GM19372 (cell line): Measurements from ENCODE around the gene NFRKB.

Experiments used
- ATAC-seq: cut with Tn5 transposase; IDR thresholded peaks from one replicate; pipeline ENCODE4 v1.9.1; 2021; ENCODE audit warnings: mild to moderate bottlenecking, low read depth, moderate library complexity; ENCODE audit not compliant: unreplicated experiment

NFRKB gene

GRCh38 chr11:129895126-129896041, at the start of gene NFRKB:
NFRKB (minus strand) TSS chr11:129895578; CDS start chr11:129892849, 2,729 bp downstream.
- peak; percentile 96 for ATAC-seq

- no peak for ATAC-seq
Observed at GRCh38 chr11:129944696-129945095, 49.3 kb upstream of the NFRKB start.

GRCh38 chr11:129943036-129943435, 47.7 kb upstream of the NFRKB start:
- ATAC-seq, result no peak

- no peak for ATAC-seq
Observed at GRCh38 chr11:129939510-129939909, 44.1 kb upstream of the NFRKB start.

- no peak for ATAC-seq
Observed at GRCh38 chr11:129938764-129939163, 43.4 kb upstream of the NFRKB start.

- ATAC-seq, result no peak
Observed at GRCh38 chr11:129937592-129938238, 42.3 kb upstream of the NFRKB start.

- no peak for ATAC-seq
Observed at GRCh38 chr11:129935723-129936122, 40.3 kb upstream of the NFRKB start.

- ATAC-seq, result no peak
Observed at GRCh38 chr11:129933891-129934290, 38.5 kb upstream of the NFRKB start.

GRCh38 chr11:129933262-129933661, 37.9 kb upstream of the NFRKB start:
- ATAC-seq, result no peak

- no peak for ATAC-seq
Observed at GRCh38 chr11:129932381-129933067, 37.1 kb upstream of the NFRKB start.

- no peak for ATAC-seq
Observed at GRCh38 chr11:129930743-129931142, 35.4 kb upstream of the NFRKB start.

GRCh38 chr11:129930296-129930695, 34.9 kb upstream of the NFRKB start:
- no peak for ATAC-seq

GRCh38 chr11:129929721-129930120, 34.3 kb upstream of the NFRKB start:
- no peak for ATAC-seq

GRCh38 chr11:129928923-129929692, 33.7 kb upstream of the NFRKB start:
- no peak for ATAC-seq

- ATAC-seq, result no peak
Observed at GRCh38 chr11:129922674-129923073, 27.3 kb upstream of the NFRKB start.

GRCh38 chr11:129918361-129918760, 23.0 kb upstream of the NFRKB start:
- ATAC-seq, result no peak

GRCh38 chr11:129917231-129917630, 21.9 kb upstream of the NFRKB start:
- ATAC-seq, result no peak

- ATAC-seq, result no peak
Observed at GRCh38 chr11:129911298-129911697, 15.9 kb upstream of the NFRKB start.

GRCh38 chr11:129910360-129910759, 15.0 kb upstream of the NFRKB start:
- ATAC-seq, result no peak

- ATAC-seq, result no peak
Observed at GRCh38 chr11:129905402-129905801, 10.0 kb upstream of the NFRKB start.
